ENCODE data around the gene LHPP.
A peak's percentile ranks its signal among the peaks of the same experiment; 100 is the strongest.

The LHPP gene

DNA sequence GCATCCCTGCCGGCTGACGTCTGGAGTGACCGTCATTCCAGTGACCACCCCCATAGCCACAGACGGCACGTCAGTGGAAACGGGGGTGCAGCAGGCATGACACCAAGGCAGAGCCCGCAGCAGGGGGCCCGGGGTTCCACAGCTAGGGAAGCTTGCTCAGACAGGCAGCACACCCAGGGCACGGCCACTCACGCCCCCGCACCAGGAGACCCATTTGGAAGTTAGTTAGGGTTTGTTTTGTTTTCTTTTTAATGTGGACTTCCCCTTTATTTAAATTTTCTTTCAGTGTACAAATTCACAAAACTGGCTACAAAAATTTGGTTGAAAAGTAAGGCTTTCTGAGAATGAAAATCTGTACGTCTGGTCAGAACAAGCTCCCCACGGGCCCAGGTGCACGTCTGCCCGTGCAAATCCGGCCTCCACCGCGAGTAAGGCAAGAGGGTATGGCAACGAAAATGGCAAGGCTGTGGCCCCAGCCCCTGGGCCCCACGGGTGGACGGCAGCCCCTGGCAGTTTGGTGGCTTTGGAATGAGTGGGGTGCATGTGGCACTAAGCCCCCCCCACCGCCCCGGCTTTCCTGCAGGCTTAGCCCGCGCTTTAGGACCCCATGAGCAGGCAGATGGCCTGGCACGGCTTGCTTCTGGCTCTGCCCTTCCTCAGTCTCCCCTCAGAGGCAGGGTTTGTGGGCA lies 158.3 kb downstream of the LHPP start:
- no peaks in the 10 kb centered on the region for H3K9me3 Mint-ChIP-seq
- H3K27ac Mint-ChIP-seq = peak overlapping the region in 1 of 3 experiments; percentile 78
- no peaks in the 10 kb centered on the region for H3K27me3 Mint-ChIP-seq (ENCODE audit: low read depth)
- peaks cover 3% of the 10 kb centered on the region for H3K36me3 Mint-ChIP-seq (ENCODE audit: low read depth)
- TF ChIP-seq, protein P1, sequence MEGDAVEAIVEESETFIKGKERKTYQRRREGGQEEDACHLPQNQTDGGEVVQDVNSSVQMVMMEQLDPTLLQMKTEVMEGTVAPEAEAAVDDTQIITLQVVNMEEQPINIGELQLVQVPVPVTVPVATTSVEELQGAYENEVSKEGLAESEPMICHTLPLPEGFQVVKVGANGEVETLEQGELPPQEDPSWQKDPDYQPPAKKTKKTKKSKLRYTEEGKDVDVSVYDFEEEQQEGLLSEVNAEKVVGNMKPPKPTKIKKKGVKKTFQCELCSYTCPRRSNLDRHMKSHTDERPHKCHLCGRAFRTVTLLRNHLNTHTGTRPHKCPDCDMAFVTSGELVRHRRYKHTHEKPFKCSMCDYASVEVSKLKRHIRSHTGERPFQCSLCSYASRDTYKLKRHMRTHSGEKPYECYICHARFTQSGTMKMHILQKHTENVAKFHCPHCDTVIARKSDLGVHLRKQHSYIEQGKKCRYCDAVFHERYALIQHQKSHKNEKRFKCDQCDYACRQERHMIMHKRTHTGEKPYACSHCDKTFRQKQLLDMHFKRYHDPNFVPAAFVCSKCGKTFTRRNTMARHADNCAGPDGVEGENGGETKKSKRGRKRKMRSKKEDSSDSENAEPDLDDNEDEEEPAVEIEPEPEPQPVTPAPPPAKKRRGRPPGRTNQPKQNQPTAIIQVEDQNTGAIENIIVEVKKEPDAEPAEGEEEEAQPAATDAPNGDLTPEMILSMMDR (IDR thresholded peaks at IDR 0.05; ENCODE audit: unreplicated experiment in 3 of 3) = no peak
- H3K4me3 Mint-ChIP-seq = no peak overlapping the region
- H3K4me1 Mint-ChIP-seq = peaks cover 26% of the 10 kb centered on the region

DNA sequence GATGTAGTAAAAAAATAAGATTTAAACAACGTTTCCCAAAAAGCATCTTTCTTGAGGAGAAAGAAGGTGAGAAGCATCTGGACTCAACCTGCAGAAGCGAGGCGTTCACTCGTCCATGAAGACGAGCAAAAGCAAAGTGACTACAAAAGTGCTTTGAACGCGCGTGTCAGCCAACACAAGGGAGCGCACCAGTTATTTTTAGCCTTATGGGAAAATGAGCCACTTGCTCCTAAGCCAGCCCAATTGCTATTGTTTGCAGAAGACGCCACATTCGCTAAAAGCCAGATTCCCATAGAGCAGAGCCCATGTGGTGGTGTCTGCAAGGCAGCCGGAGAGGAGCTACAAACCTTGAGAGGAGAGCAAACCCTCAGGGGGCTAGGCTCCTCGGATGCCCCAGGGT lies 160.0 kb downstream of the LHPP start:
- peaks cover 33% of the 10 kb centered on the region for H3K4me1 Mint-ChIP-seq
- H3K36me3 Mint-ChIP-seq (ENCODE audit: low read depth) = no peaks in the 10 kb centered on the region
- TF ChIP-seq, protein P1 (IDR thresholded peaks at IDR 0.05; ENCODE audit: unreplicated experiment in 3 of 3) = no peak
- H3K9me3 Mint-ChIP-seq = no peaks in the 10 kb centered on the region
- no peak overlapping the region for H3K4me3 Mint-ChIP-seq
- no peaks in the 10 kb centered on the region for H3K27me3 Mint-ChIP-seq (ENCODE audit: low read depth)
- peak overlapping the region in 2 of 3 experiments; percentile 53 to 66 for H3K27ac Mint-ChIP-seq

DNA sequence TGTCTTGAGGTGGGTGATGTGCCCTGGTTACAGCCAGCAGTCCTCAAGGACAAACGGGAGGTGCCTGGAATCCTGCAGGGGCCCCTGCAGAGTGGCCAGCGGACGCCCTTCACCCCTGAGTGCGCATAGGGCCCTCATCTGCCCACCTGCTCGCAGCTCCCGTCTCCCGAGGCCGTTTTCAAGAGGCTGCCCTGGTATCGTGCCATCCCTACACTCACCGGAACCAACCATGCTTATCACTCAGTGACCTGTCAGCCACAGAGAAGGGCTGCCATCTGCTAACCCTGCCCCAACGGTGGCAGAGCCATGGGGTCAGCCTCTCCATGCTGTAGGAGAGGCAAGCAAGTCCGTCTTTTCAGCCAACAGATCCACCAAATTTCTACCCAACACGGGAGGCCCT lies 160.5 kb downstream of the LHPP start:
- Mint-ChIP-seq H3K9me3 (no peaks in the 10 kb centered on the region), H3K4me1 (peaks cover 38% of the 10 kb centered on the region), H3K27me3 (ENCODE audit: low read depth) (no peaks in the 10 kb centered on the region), H3K4me3 (no peak overlapping the region), H3K36me3 (ENCODE audit: low read depth) (no peaks in the 10 kb centered on the region), H3K27ac (peak overlapping the region in 1 of 3 experiments; percentile 53)
- TF ChIP-seq, protein P1 (IDR thresholded peaks at IDR 0.05; ENCODE audit: unreplicated experiment in 3 of 3) = no peak

DNA sequence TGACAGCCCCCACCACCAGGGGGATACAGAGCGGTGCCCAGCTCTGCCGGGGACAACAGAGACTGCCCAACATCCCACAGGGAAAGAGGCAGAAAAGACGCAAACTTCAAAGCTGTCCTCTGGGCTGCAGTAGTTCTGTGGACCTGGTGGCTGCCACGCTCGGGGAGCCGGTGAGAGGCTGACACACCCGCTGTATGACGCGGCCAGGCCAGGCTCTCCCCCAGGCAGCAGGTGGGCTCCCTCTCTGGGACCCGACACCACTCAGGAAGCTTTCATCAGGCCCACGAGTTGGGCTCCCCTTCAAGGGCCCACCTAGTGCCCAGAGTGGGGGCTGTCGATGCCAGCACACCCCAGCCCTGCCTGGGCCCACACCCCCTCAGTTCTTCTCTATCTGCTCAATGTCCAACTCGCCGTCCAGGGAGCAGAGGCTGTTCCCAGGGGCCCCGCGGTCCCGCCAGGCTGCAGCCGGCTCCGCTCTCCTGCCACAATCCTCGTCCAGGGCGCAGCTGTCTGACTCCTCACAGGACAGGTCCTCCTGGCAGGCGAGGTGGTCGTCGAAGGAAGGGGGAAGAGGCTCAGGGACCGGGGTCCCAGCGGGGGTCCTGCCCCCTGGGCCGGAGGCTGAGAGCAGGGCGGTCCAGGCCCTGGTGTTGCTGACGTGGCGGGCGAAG lies 161.4 kb downstream of the LHPP start:
- TF ChIP-seq, protein P1 (IDR thresholded peaks at IDR 0.05; ENCODE audit: unreplicated experiment in 3 of 3) = no peak
- Mint-ChIP-seq H3K4me1 (peaks cover 46% of the 10 kb centered on the region), H3K9me3 (no peaks in the 10 kb centered on the region), H3K36me3 (ENCODE audit: low read depth) (no peaks in the 10 kb centered on the region), H3K27ac (no peak overlapping the region), H3K4me3 (no peak overlapping the region), H3K27me3 (ENCODE audit: low read depth) (no peaks in the 10 kb centered on the region)

DNA sequence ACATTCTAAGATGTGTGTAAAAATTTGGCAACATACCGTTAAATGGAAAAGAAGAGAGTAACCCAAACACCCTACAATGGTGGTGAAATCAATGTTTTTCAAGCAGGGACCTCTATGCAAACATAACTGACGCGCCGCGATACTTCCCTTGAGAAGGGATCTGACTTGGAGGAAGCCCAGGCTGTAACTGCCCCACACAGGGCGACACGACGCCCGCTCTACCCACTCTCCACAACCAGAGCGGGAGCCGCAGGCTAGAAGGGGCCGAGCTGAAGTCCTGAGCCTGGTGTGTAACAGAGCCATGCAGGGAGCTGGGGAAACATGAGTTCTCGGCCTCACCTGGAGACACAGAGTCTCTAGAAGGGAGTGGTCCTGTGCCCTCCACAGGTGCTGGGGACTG lies 162.4 kb downstream of the LHPP start:
- TF ChIP-seq, protein P1 (IDR thresholded peaks at IDR 0.05; ENCODE audit: unreplicated experiment in 3 of 3) = no peak
- Mint-ChIP-seq H3K4me3 (no peak overlapping the region), H3K27ac (no peak overlapping the region), H3K27me3 (ENCODE audit: low read depth) (no peaks in the 10 kb centered on the region), H3K36me3 (ENCODE audit: low read depth) (no peaks in the 10 kb centered on the region), H3K9me3 (no peaks in the 10 kb centered on the region), H3K4me1 (peaks cover 49% of the 10 kb centered on the region)

DNA sequence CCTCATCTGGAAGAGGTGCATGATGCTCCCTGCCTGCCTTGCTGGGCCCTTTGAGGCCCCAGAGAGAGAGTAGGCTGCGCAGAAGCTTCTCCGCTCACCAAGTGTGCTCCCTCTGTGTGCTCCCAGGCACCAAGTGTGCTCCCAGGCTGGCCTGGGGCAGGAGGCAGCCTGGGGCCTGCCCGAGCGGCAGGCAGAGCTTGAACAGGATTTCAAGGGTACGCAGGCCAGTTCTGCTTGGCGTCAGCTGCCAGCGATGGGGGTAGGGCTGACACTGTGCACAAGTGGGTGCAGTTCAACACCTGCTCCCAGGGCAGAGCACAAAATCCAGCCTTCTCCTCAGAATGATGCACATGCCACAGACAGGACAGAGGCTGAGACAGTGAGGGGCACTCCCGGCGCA lies 162.8 kb downstream of the LHPP start:
- H3K4me1 Mint-ChIP-seq = peaks cover 49% of the 10 kb centered on the region
- TF ChIP-seq, protein P1 (IDR thresholded peaks at IDR 0.05; ENCODE audit: unreplicated experiment in 3 of 3) = no peak
- H3K36me3 Mint-ChIP-seq (ENCODE audit: low read depth) = no peaks in the 10 kb centered on the region
- H3K4me3 Mint-ChIP-seq = no peak overlapping the region
- H3K27ac Mint-ChIP-seq = peak overlapping the region in 1 of 3 experiments; percentile 40
- H3K27me3 Mint-ChIP-seq (ENCODE audit: low read depth) = no peaks in the 10 kb centered on the region
- no peaks in the 10 kb centered on the region for H3K9me3 Mint-ChIP-seq
